Measurements from ENCODE around the gene SECTM1. TPM values are rescaled to one million over a fixed set of nuclear protein-coding genes. Genes with fewer than 3 reads are reported as not detected.

The SECTM1 gene
- polyA plus RNA-seq, 2 of the 4 experiments (the other 2 are of a cell fraction): 0.22 to 2.0 TPM

GRCh38 chr17:82351713-82352488 lies 18.3 kb upstream of the SECTM1 start (continued):
- no peak for TF ChIP-seq POLR2AphosphoS2 (conservative IDR thresholded peaks at IDR 0.05; ENCODE audit: low read length)
- TF ChIP-seq MAX (IDR thresholded peaks at IDR 0.05): peak; percentile 53
- TF ChIP-seq EHMT2 (IDR thresholded peaks at IDR 0.05; ENCODE audit: low read depth): no peak
- TF ChIP-seq HDAC2 (IDR thresholded peaks at IDR 0.05): no peak
- no peak for TF ChIP-seq CBX2 (IDR thresholded peaks at IDR 0.05; ENCODE audit: borderline replicate concordance, low read depth)
- TF ChIP-seq PBX3 (IDR thresholded peaks at IDR 0.05): no peak
- TF ChIP-seq CBX8 (IDR thresholded peaks at IDR 0.05): no peak
- no peak for TF ChIP-seq NR3C1 (IDR thresholded peaks at IDR 0.05)
- peak; percentile 96 for TF ChIP-seq SMC3 (IDR thresholded peaks at IDR 0.05)
- no peak for TF ChIP-seq EP300 (IDR thresholded peaks at IDR 0.05)
- TF ChIP-seq JUN (IDR thresholded peaks at IDR 0.05): no peak
- no peak for TF ChIP-seq SREBF2 (IDR thresholded peaks at IDR 0.05)
- TF ChIP-seq BCL3 (IDR thresholded peaks at IDR 0.05): no peak
- TF ChIP-seq ELK1 (IDR thresholded peaks at IDR 0.05; ENCODE audit: low read depth, low read length): no peak
- TF ChIP-seq ZFP36 (IDR thresholded peaks at IDR 0.05; ENCODE audit: borderline replicate concordance, partially characterized antibody): no peak
- peak; percentile 97 for TF ChIP-seq RAD21 (conservative IDR thresholded peaks at IDR 0.05 in 1 of 2, IDR thresholded peaks at IDR 0.05 in 1 of 2)
- no peak for TF ChIP-seq ZNF302 (CRISPR knock-in tag; IDR thresholded peaks at IDR 0.05)
- TF ChIP-seq BHLHE40 (IDR thresholded peaks at IDR 0.05; ENCODE audit: low read depth, low read length): no peak
- no peak for TF ChIP-seq ATOH8 (CRISPR knock-in tag; IDR thresholded peaks at IDR 0.05; ENCODE audit: low read depth)
- TF ChIP-seq EHF (CRISPR knock-in tag; IDR thresholded peaks at IDR 0.05): no peak
- no peak for TF ChIP-seq FOSL2 (IDR thresholded peaks at IDR 0.05)
- TF ChIP-seq FOSL2 (CRISPR knock-in tag; IDR thresholded peaks at IDR 0.05): no peak

- Histone ChIP-seq H3K4me1 (peaks cover 25% of the 10 kb centered on the region), H3K4me2 (no peak overlapping the region), H3K27ac (no peak overlapping the region), H3K9me3 (no peaks in the 10 kb centered on the region), H3K4me3 (no peak overlapping the region)
- ATAC-seq: peak in 1 of 2 experiments; percentile 3; a peak in 2 of 6 replicates
- 55% methylated on average over 21 of the region's 21 CpGs for WGBS (ENCODE audit: missing lambda C conversion rate)
- FAIRE-seq: no peak
- TF ChIP-seq KDM1A (IDR thresholded peaks at IDR 0.05; ENCODE audit: low read depth): no peak
- TF ChIP-seq ZNF302 (CRISPR knock-in tag; IDR thresholded peaks at IDR 0.05): no peak
- no peak for TF ChIP-seq USF2 (IDR thresholded peaks at IDR 0.05)
- no peak for TF ChIP-seq EHMT2 (IDR thresholded peaks at IDR 0.05; ENCODE audit: low read depth)
- TF ChIP-seq POLR2A (IDR thresholded peaks at IDR 0.05; ENCODE audit: low read length): no peak
- TF ChIP-seq CEBPB (IDR thresholded peaks at IDR 0.05): no peak
- ChIA-PET POLR2A (no interaction called here), CTCF (interaction anchor here (0.6 to 5.1 kb wide), 44 partner anchors 8 to 430 kb away, joined by 3 to 117 read pairs (median 5); partner anchors contain the start of genes HEXD, SECTM1 and UTS2R)
- no peak for DNase-seq (ENCODE audit: low read depth in 1 of 2, low spot score in 1 of 2)
Measured at GRCh38 chr17:82351254-82351712, 17.7 kb upstream of the SECTM1 start.
